Measurements from ENCODE around the gene KRTAP1-1.
"Not testable (repeated sequence)": the region's sequence is repeated elsewhere in the genome, so short reads cannot be mapped to it uniquely, and the experiment has no call there.

KRTAP1-1 gene

DNA sequence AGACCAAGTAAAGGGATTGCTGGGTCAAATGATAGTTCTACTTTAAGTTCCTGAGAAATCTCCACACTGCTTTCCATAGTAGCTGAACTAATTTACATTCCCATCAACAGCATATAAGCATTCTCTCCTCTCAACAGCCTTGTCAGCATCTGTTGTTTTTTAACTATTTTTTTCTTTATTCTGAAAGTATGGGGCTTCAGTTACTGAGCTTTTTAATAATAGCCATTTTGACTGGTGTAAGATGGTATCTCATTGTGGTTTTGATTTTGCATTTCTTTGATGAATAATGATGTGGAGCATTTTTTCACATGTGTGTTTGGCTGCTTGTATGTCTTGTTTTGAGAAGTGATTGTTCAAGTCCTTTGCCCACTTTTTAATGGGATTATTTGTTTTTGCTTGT, 11.3 kb upstream of the KRTAP1-1 start:
- no peak overlapping the region for H3K9ac ChIP-seq (ENCODE audit: low read length)
- H2AFZ ChIP-seq (ENCODE audit: low read depth, low read length) = no peak overlapping the region
- no peak overlapping the region for H3K27ac ChIP-seq (ENCODE audit: low read length)
- H3K9me3 ChIP-seq (ENCODE audit: insufficient read depth, low read length) = no peaks in the 10 kb centered on the region
- no peaks in the 10 kb centered on the region for H3K79me2 ChIP-seq (ENCODE audit: low read length)
- H3K27me3 ChIP-seq (ENCODE audit: low read depth, low read length) = peaks cover 6% of the 10 kb centered on the region; the same call in 1 of the 2 replicates
- H4K20me1 ChIP-seq (ENCODE audit: insufficient read depth, low read length) = no peaks in the 10 kb centered on the region
- no peaks in the 10 kb centered on the region for H3K36me3 ChIP-seq (replicated peaks; ENCODE audit: low read depth, low read length)
- H3K4me3 ChIP-seq (ENCODE audit: low read length) = no peak overlapping the region
- TF ChIP-seq, protein P1, sequence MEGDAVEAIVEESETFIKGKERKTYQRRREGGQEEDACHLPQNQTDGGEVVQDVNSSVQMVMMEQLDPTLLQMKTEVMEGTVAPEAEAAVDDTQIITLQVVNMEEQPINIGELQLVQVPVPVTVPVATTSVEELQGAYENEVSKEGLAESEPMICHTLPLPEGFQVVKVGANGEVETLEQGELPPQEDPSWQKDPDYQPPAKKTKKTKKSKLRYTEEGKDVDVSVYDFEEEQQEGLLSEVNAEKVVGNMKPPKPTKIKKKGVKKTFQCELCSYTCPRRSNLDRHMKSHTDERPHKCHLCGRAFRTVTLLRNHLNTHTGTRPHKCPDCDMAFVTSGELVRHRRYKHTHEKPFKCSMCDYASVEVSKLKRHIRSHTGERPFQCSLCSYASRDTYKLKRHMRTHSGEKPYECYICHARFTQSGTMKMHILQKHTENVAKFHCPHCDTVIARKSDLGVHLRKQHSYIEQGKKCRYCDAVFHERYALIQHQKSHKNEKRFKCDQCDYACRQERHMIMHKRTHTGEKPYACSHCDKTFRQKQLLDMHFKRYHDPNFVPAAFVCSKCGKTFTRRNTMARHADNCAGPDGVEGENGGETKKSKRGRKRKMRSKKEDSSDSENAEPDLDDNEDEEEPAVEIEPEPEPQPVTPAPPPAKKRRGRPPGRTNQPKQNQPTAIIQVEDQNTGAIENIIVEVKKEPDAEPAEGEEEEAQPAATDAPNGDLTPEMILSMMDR (IDR thresholded peaks at IDR 0.05; ENCODE audit: low read depth, low read length) = no peak
- TF ChIP-seq EZH2phosphoT487 (IDR thresholded peaks at IDR 0.05; ENCODE audit: low read depth) = no peak
- H3K4me2 ChIP-seq (ENCODE audit: low read length) = no peak overlapping the region
- H3K4me1 ChIP-seq (ENCODE audit: low read length) = no peaks in the 10 kb centered on the region

DNA sequence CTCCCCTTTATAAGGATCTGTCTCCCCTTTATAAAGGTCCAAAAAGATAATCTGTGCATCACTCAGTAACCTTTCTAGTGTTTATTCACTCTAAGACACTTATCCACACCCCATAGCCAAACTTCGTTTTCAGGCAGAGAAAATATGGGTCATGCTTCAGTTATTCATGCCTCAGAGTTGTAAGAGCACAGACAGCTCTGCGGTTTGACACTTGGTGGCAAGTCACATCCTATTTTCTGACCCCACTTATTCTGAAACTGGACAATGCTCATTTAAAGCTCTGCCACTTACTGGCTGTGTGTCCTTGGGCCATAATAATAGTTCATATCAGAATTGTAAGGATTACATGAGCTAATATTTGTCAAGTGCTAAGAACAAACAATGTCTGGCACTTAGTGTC, 7.9 kb upstream of the KRTAP1-1 start:
- no peak overlapping the region for H3K4me3 ChIP-seq (ENCODE audit: low read length)
- H3K27ac ChIP-seq (ENCODE audit: low read length) = no peak overlapping the region
- no peak overlapping the region for H3K4me2 ChIP-seq (ENCODE audit: low read length)
- no peaks in the 10 kb centered on the region for H4K20me1 ChIP-seq (ENCODE audit: insufficient read depth, low read length)
- TF ChIP-seq, protein P1 (IDR thresholded peaks at IDR 0.05; ENCODE audit: low read depth, low read length) = no peak
- no peak for TF ChIP-seq EZH2phosphoT487 (IDR thresholded peaks at IDR 0.05; ENCODE audit: low read depth)
- H3K9me3 ChIP-seq (ENCODE audit: insufficient read depth, low read length) = no peaks in the 10 kb centered on the region
- H3K4me1 ChIP-seq (ENCODE audit: low read length) = no peaks in the 10 kb centered on the region
- no peaks in the 10 kb centered on the region for H3K36me3 ChIP-seq (replicated peaks; ENCODE audit: low read depth, low read length)
- no peak overlapping the region for H3K9ac ChIP-seq (ENCODE audit: low read length)
- H3K79me2 ChIP-seq (ENCODE audit: low read length) = no peaks in the 10 kb centered on the region
- no peak overlapping the region for H2AFZ ChIP-seq (ENCODE audit: low read depth, low read length)
- peaks cover 6% of the 10 kb centered on the region; the same call in 1 of the 2 replicates for H3K27me3 ChIP-seq (ENCODE audit: low read depth, low read length)

DNA sequence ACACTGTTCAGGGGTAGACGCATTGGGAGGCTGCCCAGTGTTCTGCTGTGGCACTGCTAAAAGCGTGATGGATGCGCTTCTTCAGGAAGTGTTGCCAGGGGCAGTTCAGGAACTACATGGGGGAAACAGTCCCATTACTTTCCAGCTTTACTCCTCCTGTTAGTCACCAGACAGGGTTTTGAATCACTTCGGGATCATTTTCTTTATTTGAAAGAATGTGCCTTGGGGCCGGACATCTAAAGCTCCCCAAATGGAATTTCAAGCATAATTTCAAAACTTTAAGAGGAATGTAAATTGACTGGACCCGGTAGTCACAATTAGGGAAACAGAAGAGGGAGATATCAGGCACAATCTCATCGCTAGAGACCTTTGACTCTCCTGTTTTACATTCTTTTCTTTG, 7.2 kb upstream of the KRTAP1-1 start:
- Histone ChIP-seq H3K4me1 (ENCODE audit: low read length) (no peaks in the 10 kb centered on the region), H3K36me3 (replicated peaks; ENCODE audit: low read depth, low read length) (no peaks in the 10 kb centered on the region), H4K20me1 (ENCODE audit: insufficient read depth, low read length) (no peaks in the 10 kb centered on the region), H3K9me3 (ENCODE audit: insufficient read depth, low read length) (no peaks in the 10 kb centered on the region), H3K27me3 (ENCODE audit: low read depth, low read length) (peaks cover 3% of the 10 kb centered on the region; the same call in 1 of the 2 replicates), H3K9ac (ENCODE audit: low read length) (no peak overlapping the region), H3K27ac (ENCODE audit: low read length) (no peak overlapping the region), H3K4me2 (ENCODE audit: low read length) (no peak overlapping the region), H3K4me3 (ENCODE audit: low read length) (no peak overlapping the region), H2AFZ (ENCODE audit: low read depth, low read length) (no peak overlapping the region), H3K79me2 (ENCODE audit: low read length) (no peaks in the 10 kb centered on the region)
- TF ChIP-seq, protein P1 (IDR thresholded peaks at IDR 0.05; ENCODE audit: low read depth, low read length) = no peak
- TF ChIP-seq EZH2phosphoT487 (IDR thresholded peaks at IDR 0.05; ENCODE audit: low read depth) = no peak

DNA sequence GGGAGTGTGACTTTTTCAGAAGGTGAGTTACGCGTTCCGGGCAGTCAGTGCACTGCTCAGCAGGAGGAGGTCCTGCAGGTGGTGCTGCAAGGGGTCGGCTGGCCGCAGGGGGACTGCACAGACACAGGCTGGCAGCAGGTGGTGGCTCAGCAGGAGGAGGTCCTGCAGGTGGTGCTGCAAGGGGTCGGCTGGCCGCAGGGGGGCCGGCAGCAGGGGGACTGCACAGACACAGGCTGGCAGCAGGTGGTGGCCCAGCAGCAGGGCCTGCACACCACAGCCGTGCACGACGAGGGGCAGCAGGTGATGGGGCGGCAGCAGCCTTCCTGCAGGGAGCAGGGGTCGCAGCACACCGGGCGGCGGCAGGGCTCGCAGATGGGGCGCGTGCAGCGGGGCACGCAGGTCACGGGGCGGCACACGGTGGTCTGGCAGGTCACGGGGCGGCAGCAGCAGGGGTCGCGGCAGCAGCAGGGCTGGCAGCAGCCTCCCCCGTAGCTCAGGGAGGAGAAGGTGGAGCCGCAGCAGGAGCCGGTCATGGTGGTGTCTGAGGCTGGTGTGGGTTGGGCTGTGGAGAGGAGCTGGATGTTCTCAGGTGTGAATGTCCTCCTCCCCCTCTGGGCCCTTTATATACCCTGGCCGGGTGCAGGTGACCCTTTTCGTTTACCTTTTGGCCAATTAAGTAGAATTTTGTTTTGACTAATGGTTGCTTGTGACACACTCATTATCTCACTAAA, 5.7 kb upstream of the KRTAP1-1 start, which contains the start of gene KRTAP2-1:
TSS of gene KRTAP2-1 (minus strand) at position 582 of the 731 bp plus-strand sequence. CDS start at position 533, 49 bp downstream.
- not testable (repeated sequence) for H3K27ac ChIP-seq (ENCODE audit: low read length); H3K9me3 ChIP-seq (ENCODE audit: insufficient read depth, low read length); H3K4me3 ChIP-seq (ENCODE audit: low read length); H3K79me2 ChIP-seq (ENCODE audit: low read length); H3K4me2 ChIP-seq (ENCODE audit: low read length); H3K27me3 ChIP-seq (ENCODE audit: low read depth, low read length); H2AFZ ChIP-seq (ENCODE audit: low read depth, low read length); H3K9ac ChIP-seq (ENCODE audit: low read length); H4K20me1 ChIP-seq (ENCODE audit: insufficient read depth, low read length); H3K4me1 ChIP-seq (ENCODE audit: low read length); H3K36me3 ChIP-seq (replicated peaks; ENCODE audit: low read depth, low read length)

Data from OCI-LY3 (cell line).